LNCAP (cell line): ENCODE results near the gene SCN4B.

Source experiments
- CTCF ChIP-seq: fragments of 450-650 bp; IDR thresholded peaks from 2 replicates; pipeline ENCODE4 v1.5.1; 2017; ENCODE audit warnings: mild to moderate bottlenecking

The SCN4B gene

GRCh38 chr11:118162846-118163245 is 10.2 kb upstream of the SCN4B start:
- TF ChIP-seq CTCF, result no peak

- TF ChIP-seq CTCF, result no peak
These were observed 9.2 kb upstream of the SCN4B start for GRCh38 chr11:118161786-118162185.

- no peak for TF ChIP-seq CTCF
These were observed 4.7 kb upstream of the SCN4B start for GRCh38 chr11:118157186-118157895.

GRCh38 chr11:118156531-118157185 is 4.0 kb upstream of the SCN4B start:
- TF ChIP-seq CTCF, result no peak

GRCh38 chr11:118155776-118156530 is 3.3 kb upstream of the SCN4B start:
- no peak for TF ChIP-seq CTCF

- no peak for TF ChIP-seq CTCF
These were observed 2.0 kb upstream of the SCN4B start for GRCh38 chr11:118154641-118155040.

- no peak for TF ChIP-seq CTCF
These were observed 1.4 kb upstream of the SCN4B start for GRCh38 chr11:118153976-118154375.
